Panc1 (cell line): Measurements from ENCODE around the gene IMMT. TPM values are rescaled to one million over a fixed set of nuclear protein-coding genes. Genes with fewer than 3 reads are reported as not detected.

Source experiments
- ATAC-seq: fragments of 200-7000 bp; cut with Tn5 transposase; 2 replicates; pipeline ENCODE4 v1.9.1; 2020; ENCODE audit warnings: mild to moderate bottlenecking, moderate library complexity
- BruUV-seq: library from RNA; stranded (reverse); fragments of 400-500 nt; replicated peaks from 2 replicates; lab custom pipeline; 2021; lab: Mats Ljungman, UMichigan
- CTCF ChIA-PET: fragments of 300-600 bp; sonication (Branson Sonifier 250); formaldehyde crosslinking; loops from one replicate; lab custom pipeline; 2022; ENCODE audit warnings: antibody characterized with exemption; lab: Charles Lee
- POLR2A ChIA-PET: fragments of 300-600 bp; sonication (Branson Sonifier 250); formaldehyde crosslinking; loops from one replicate; lab custom pipeline; 2022; ENCODE audit warnings: antibody characterized with exemption; lab: Charles Lee
- DNase-seq: peaks from one replicate; pipeline ENCODE4 v3.0.0-alpha.2; 2010; ENCODE audit warnings: low read depth, low spot score
- H3K27ac ChIP-seq: 2 replicates; pipeline ENCODE4 v1.5.1; 2011; ENCODE audit warnings: mild to moderate bottlenecking, low read length, inconsistent platforms
- H3K27me3 ChIP-seq: fragments of 200-500 bp; sonication (Bioruptor generic); 2 replicates; pipeline ENCODE4 v1.6.0; 2014; ENCODE audit warnings: low read length, inconsistent platforms; ENCODE audit not compliant: control insufficient read depth, insufficient read depth
- H3K36me3 ChIP-seq: fragments of 200-500 bp; sonication (Bioruptor generic); 2 replicates; pipeline ENCODE4 v1.5.1; 2014; ENCODE audit warnings: inconsistent platforms, mild to moderate bottlenecking, low read length, moderate library complexity; ENCODE audit not compliant: control insufficient read depth, insufficient read depth
- H3K4me1 ChIP-seq: 2 replicates; pipeline ENCODE4 v1.5.1; 2011; ENCODE audit warnings: inconsistent platforms, mild to moderate bottlenecking, low read length, moderate library complexity; ENCODE audit not compliant: control insufficient read depth, insufficient read depth
- H3K4me3 ChIP-seq, 2 experiments: 2 replicates each; pipeline ENCODE4 v1.5.1; 2011 to 2012; ENCODE audit warnings: low read depth in 2 of 2, low read length in 2 of 2, mild to moderate bottlenecking in 2 of 2, inconsistent platforms in 1 of 2, moderate library complexity in 1 of 2
- H3K9me3 ChIP-seq: fragments of 200-500 bp; sonication (Bioruptor generic); 2 replicates; pipeline ENCODE4 v1.5.1; 2014; ENCODE audit warnings: low read depth, mild to moderate bottlenecking, inconsistent platforms, low read length, moderate library complexity; ENCODE audit not compliant: control insufficient read depth, insufficient read depth
- CTCF ChIP-seq: fragments of 450-650 bp; IDR thresholded peaks from 2 replicates; pipeline ENCODE4 v1.5.1; 2017; ENCODE audit warnings: mild to moderate bottlenecking
- POLR2AphosphoS5 ChIP-seq: IDR thresholded peaks from 2 replicates; pipeline ENCODE4 v1.6.1; 2012; ENCODE audit warnings: mild to moderate bottlenecking, low read depth, low read length, moderate library complexity
- REST ChIP-seq, 2 experiments: IDR thresholded peaks; 2 replicates each; pipeline ENCODE4 v1.6.1; 2011 to 2012; ENCODE audit warnings: low read depth in 2 of 2, control low read depth in 1 of 2, low read length in 1 of 2, mild to moderate bottlenecking in 1 of 2, moderate library complexity in 1 of 2; ENCODE audit not compliant: insufficient read depth in 1 of 2
- SIN3A ChIP-seq: IDR thresholded peaks from 2 replicates; pipeline ENCODE4 v1.6.1; 2012; ENCODE audit warnings: low read depth, mild to moderate bottlenecking, low read length, moderate library complexity, borderline replicate concordance; ENCODE audit not compliant: insufficient read depth
- TCF7L2 ChIP-seq: IDR thresholded peaks from 2 replicates; pipeline ENCODE4 v1.6.1; 2011; ENCODE audit warnings: mild to moderate bottlenecking, low read depth, low read length, inconsistent platforms
- in situ Hi-C: cut with HindIII; loops from 2 replicates; pipeline ENCODE4 v1.10.0; 2016; ENCODE audit warnings: low sequenced_read_pairs, low pct_unique_long_range_greater_than_20kb
- intact Hi-C: fragments of 100-400 bp; cut with micrococcal nuclease; formaldehyde crosslinking; loops from one replicate; pipeline ENCODE4 v1.10.0; 2022; ENCODE audit not compliant: unreplicated experiment
- total RNA-seq: library from RNA; stranded (reverse); gene quantifications from one replicate; pipeline ENCODE4 v1.2.1, GENCODE V29; 2021; ENCODE audit not compliant: unreplicated experiment

Gene IMMT
- total RNA-seq, 1 experiment from 2014 or later: 138 TPM

GRCh38 chr2:86202702-86203101, 7.4 kb upstream of the IMMT start:
- ATAC-seq (no peak), DNase-seq (no peak)
- no peak for TF ChIP-seq POLR2AphosphoS5
- no peak for TF ChIP-seq SIN3A
- no peak for TF ChIP-seq REST (IDR thresholded peaks at IDR 0.05; ENCODE audit: insufficient read depth in 1 of 2, low read depth in 2 of 2, low read length in 1 of 2)
- no peak for TF ChIP-seq CTCF
- TF ChIP-seq TCF7L2: no peak
- H3K4me3 ChIP-seq: no peak overlapping the region
- peaks cover 6% of the 10 kb centered on the region for H3K36me3 ChIP-seq
- no peaks in the 10 kb centered on the region for H3K9me3 ChIP-seq
- CTCF ChIA-PET: no interaction called here
- intact Hi-C loops: no loop called here
- in situ Hi-C loops: no loop called here
- BruUV-seq: no TSS peak
- POLR2A ChIA-PET: no interaction called here
- H3K27me3 ChIP-seq: no peaks in the 10 kb centered on the region
- H3K27ac ChIP-seq: no peak overlapping the region
- peaks cover 6% of the 10 kb centered on the region; the same call in 1 of the 2 replicates for H3K4me1 ChIP-seq

DNA sequence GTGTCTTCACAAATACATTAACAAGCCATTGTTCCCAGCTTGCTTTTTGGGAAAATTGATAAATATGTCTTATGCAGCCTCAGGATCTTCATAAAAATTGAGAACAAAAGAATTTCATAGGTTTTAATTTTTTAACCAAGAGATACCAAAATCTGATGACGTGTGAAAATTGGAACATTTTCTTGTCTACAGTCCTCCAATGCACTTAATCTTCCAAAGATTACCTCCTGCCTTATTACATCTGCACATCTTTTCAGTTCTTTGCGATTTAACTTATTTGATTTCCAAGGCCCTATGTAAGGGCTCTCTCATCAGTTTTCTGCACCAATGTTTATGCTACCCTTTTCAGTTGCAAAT, 7.1 kb upstream of the IMMT start:
- in situ Hi-C loops: no loop called here
- POLR2A ChIA-PET: no interaction called here
- DNase-seq: no peak
- no peaks in the 10 kb centered on the region for H3K27me3 ChIP-seq
- no peak for TF ChIP-seq REST (IDR thresholded peaks at IDR 0.05; ENCODE audit: insufficient read depth in 1 of 2, low read depth in 2 of 2, low read length in 1 of 2)
- TF ChIP-seq TCF7L2: no peak
- no peak for TF ChIP-seq SIN3A
- TF ChIP-seq CTCF: no peak
- TF ChIP-seq POLR2AphosphoS5: no peak
- BruUV-seq: no TSS peak
- H3K4me1 ChIP-seq: peaks cover 6% of the 10 kb centered on the region; the same call in 1 of the 2 replicates
- H3K27ac ChIP-seq: no peak overlapping the region
- peaks cover 3% of the 10 kb centered on the region for H3K36me3 ChIP-seq
- H3K4me3 ChIP-seq: no peak overlapping the region
- no peak for ATAC-seq
- no peaks in the 10 kb centered on the region for H3K9me3 ChIP-seq
- CTCF ChIA-PET: no interaction called here
- intact Hi-C loops: no loop called here
